ENCODE measurements around the gene CNTLN.
A peak's percentile ranks its signal among the peaks of the same experiment; 100 is the strongest.
"Not testable (repeated sequence)": the region's sequence is repeated elsewhere in the genome, so short reads cannot be mapped to it uniquely, and the experiment has no call there.

Gene CNTLN

DNA sequence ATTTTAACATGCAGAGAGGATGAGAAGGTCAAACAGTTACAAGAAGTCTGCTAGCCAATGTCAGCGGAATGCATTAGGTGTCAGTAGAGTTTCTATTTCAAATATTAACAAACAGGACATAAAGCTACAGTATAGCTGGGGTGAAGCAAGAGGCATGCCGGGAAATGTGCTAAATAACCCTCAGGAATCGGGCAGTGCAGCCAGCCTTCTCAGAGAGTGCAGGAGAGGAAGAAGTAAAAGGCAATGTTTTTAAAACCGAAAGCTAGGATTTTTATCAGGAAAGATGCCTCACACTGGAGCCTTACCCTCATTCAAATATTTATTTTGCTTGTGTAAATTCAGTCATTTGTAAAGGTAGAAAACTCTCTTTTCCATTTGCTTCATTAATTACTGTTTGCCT lies 384.9 kb downstream of the CNTLN start:
- Mint-ChIP-seq H3K9me3 (peaks cover 5% of the 10 kb centered on the region), H3K4me3 (no peak overlapping the region), H3K36me3 (ENCODE audit: low read depth) (no peaks in the 10 kb centered on the region), H3K27me3 (peaks cover 2% of the 10 kb centered on the region), H3K4me1 (no peaks in the 10 kb centered on the region), H3K27ac (no peak overlapping the region)
- ATAC-seq (no peak), DNase-seq (no peak)

DNA sequence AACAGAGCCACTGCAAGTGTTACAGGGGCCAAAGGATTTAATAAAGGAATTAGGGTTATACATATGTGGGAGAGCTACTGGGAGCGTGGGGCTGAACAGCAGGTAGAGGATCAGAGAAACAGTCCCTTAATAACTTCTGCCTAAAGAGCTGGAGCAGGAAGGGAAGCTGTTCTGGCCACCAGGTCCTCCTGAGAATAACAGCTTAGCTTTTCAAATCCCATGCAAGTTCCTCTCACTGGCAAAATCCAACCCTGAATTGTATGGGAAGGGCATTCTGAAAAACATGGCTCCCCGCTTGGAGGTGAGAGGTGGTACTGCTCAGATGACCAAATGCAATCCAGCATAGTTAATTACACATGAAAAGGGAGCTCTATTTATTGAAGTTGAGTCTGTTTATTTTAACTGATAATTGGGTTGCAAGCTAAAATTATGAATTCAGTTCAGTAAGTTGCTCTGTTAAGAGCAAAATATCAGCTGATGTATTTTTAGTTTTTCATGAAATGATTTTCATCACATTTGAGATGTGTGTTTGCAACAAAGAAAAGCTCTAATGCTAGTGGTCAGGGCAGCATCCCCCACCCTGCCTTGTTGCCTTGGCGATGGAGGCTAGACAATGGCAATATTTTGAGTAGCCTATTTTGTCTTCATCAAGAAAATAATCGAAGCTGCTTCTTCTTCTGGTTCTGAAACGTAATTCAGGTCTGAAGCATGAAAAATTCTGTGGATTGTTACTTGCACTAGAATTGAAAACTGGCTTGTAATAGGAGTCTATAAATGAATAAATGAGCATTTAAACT lies 385.6 kb downstream of the CNTLN start:
- Mint-ChIP-seq H3K27ac (no peak overlapping the region), H3K9me3 (peaks cover 5% of the 10 kb centered on the region), H3K4me1 (no peaks in the 10 kb centered on the region), H3K4me3 (no peak overlapping the region), H3K27me3 (peaks cover 2% of the 10 kb centered on the region), H3K36me3 (ENCODE audit: low read depth) (no peaks in the 10 kb centered on the region)
- no peak for DNase-seq
- ATAC-seq: no peak

DNA sequence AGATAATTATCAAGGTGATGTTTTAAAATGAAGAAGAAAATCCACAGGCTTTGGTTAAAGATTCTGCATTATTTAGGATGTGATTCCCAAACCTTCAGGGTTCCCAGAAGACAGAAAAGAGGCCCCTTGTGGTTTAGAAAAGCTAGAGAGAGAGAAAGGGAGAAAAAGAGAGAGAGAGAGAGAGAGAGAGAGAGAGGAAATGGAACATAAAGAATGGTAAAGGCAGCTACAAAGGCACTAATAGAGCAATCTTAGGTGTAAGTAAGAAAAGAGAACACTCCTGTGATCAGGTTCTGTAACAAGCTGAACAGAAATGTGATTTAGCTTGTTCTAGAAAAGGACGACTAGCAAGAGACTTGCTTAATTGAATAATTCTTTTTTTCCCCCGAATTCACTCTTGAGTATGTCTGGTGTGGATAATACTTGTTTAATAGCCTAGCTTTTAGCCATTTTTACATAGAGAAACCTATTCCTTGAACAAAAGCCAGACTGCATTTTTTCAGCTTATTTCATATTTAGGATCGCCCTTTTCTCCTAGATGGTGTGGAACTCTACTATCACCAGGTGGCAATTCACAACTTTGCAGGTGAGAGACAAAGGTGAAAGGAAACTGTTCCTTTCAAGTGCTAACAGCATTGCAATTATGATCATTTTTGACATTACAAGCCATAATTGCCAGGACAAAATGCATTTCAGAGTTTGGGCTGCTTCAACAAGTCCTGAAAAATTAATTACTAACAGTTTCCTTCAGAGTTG lies 386.4 kb downstream of the CNTLN start:
- no peak for DNase-seq
- H3K27me3 Mint-ChIP-seq: peaks cover 2% of the 10 kb centered on the region
- no peaks in the 10 kb centered on the region for H3K36me3 Mint-ChIP-seq (ENCODE audit: low read depth)
- H3K9me3 Mint-ChIP-seq: no peaks in the 10 kb centered on the region
- no peak overlapping the region for H3K4me3 Mint-ChIP-seq
- ATAC-seq: no peak
- no peak overlapping the region for H3K27ac Mint-ChIP-seq
- no peaks in the 10 kb centered on the region for H3K4me1 Mint-ChIP-seq

DNA sequence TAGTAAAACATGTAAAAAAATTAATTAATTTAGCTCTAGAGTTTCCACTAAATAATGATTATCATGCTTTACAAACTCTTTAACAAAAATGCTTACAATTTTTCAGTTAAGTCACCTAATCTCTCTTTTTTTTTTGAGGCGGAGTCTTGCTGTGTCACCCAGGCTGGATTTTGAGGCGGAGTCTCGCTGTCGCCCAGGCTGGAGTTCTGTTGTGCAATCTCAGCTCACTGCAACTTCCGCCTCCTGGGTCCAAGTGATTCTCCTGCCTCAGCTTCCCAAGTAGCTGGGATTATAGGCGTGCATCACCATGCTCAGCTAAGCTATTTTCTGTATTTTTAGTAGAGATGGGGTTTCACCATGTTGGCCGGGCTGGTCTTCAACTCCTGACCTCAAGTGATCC lies 391.9 kb downstream of the CNTLN start:
- not testable (repeated sequence) for H3K36me3 Mint-ChIP-seq (ENCODE audit: low read depth); DNase-seq; H3K9me3 Mint-ChIP-seq; H3K4me3 Mint-ChIP-seq; H3K27ac Mint-ChIP-seq; ATAC-seq; H3K27me3 Mint-ChIP-seq; H3K4me1 Mint-ChIP-seq

DNA sequence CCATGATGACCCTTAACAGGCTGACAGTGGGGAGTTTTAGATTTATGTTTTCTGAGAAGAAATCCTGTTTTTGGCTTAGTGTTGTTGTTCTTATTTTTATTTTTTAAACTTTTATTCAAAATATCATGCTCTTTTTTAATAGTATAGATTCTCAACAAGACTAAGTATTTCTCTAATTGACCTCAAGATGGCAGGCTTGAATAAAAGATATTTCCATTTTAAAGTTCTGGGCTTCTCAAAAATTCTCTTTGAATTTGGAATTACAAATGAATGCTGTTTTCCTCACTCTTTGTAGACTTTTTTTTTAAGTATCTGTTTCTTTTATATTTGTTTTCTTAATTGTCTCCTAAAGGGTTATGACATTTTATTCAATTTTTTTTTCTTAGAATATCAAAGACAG lies 394.0 kb downstream of the CNTLN start:
- H3K4me3 Mint-ChIP-seq: no peak overlapping the region
- no peaks in the 10 kb centered on the region for H3K9me3 Mint-ChIP-seq
- ATAC-seq: no peak
- H3K27ac Mint-ChIP-seq: no peak overlapping the region
- H3K27me3 Mint-ChIP-seq: no peaks in the 10 kb centered on the region
- no peak for DNase-seq
- H3K36me3 Mint-ChIP-seq (ENCODE audit: low read depth): no peaks in the 10 kb centered on the region
- no peaks in the 10 kb centered on the region for H3K4me1 Mint-ChIP-seq

DNA sequence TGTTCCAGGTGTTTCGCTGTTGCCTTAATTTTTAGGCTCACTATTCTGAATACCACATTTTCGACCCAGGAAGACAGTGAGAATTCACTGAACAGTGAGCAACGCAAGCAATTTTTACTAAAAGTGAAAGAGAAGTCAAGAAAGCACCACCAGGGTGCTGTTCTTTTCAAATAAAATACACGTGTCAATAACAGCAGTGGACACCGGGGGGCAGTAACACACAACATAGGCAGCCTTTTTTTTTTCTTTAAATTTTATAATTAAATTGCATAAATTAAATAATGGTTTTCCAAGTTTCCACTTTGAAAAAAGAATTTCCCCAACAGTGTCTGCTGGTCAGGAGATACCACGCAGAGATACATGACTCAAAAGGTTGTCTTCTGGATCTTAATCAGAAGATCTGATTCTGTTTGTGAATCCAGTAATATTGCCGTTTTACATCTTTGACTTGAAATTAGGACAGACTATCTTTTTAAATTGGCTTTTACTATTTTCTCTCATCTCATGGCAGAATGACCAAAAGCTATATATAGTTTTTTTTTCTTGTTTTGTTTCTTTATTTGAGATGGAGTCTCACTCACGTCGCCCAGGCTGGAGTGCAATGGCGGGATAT lies 396.9 kb downstream of the CNTLN start:
- no peaks in the 10 kb centered on the region for H3K4me1 Mint-ChIP-seq
- DNase-seq (peak; percentile 22), ATAC-seq (no peak)
- no peaks in the 10 kb centered on the region for H3K36me3 Mint-ChIP-seq (ENCODE audit: low read depth)
- no peak overlapping the region for H3K27ac Mint-ChIP-seq
- H3K27me3 Mint-ChIP-seq: no peaks in the 10 kb centered on the region
- no peak overlapping the region for H3K4me3 Mint-ChIP-seq
- H3K9me3 Mint-ChIP-seq: no peaks in the 10 kb centered on the region

DNA sequence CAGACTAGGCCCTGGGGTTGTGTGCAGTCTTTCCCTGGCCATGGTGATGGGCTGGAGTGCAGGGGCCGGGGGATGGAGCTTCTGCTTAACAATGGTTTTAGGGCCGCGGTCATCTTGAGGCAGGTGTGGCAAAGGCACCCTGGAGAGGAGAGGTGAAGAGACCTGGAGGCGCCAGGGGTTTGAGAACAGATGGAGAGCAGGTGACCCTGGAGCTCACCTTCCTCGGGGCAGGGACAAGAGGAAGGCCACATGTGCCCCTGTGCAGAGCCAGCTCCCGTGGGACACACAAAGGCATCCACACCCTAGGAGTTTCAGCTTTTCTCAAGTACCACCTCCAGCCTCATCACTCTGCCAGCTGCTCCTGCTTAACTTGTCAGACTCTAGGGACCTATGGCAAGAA lies 397.6 kb downstream of the CNTLN start:
- DNase-seq: no peak
- Mint-ChIP-seq H3K4me1 (no peaks in the 10 kb centered on the region), H3K27me3 (no peaks in the 10 kb centered on the region), H3K27ac (no peak overlapping the region), H3K36me3 (ENCODE audit: low read depth) (no peaks in the 10 kb centered on the region), H3K9me3 (no peaks in the 10 kb centered on the region), H3K4me3 (no peak overlapping the region)
- no peak for ATAC-seq

DNA sequence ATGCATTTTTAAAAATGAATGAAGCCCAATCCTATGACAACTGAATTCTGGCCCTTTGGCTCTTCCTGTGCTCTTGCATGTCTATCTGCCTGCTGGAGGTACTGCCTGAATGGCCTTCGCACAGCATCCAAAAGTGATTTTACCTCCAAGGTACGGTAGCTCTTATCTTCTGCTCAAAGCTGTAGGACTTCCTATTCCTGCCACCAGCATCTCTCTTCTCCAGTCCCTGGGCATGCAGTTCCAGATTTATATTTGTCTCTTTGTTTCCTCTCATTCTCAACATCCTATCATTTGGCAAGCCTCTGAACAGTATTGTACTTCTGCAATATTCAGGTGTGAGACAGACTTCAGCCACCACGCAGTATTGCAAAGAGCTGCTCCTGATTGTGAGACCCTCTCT lies 400.3 kb downstream of the CNTLN start:
- Mint-ChIP-seq H3K27me3 (no peaks in the 10 kb centered on the region), H3K4me3 (no peak overlapping the region), H3K4me1 (no peaks in the 10 kb centered on the region), H3K9me3 (no peaks in the 10 kb centered on the region), H3K27ac (no peak overlapping the region), H3K36me3 (ENCODE audit: low read depth) (no peaks in the 10 kb centered on the region)
- DNase-seq (no peak), ATAC-seq (no peak)

DNA sequence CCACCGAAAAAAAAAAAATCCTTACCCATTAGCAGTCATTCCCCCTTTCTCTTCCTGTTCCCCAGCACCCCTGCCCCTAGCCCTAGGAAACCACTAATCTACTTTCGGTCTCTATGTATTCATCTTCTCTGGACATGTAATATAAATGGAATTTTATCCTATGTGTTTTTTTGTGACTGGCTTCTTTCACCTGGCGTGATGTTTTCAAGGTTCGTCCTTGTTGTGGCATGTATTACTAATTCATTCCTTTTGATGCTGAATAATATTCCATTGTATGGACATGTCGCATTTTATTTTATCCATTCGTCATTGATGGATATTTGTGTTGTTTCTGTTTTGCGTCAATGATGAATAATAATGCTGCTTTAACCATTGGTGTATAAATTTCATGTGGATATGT lies 401.2 kb downstream of the CNTLN start:
- Mint-ChIP-seq H3K4me3 (no peak overlapping the region), H3K4me1 (no peaks in the 10 kb centered on the region), H3K9me3 (no peaks in the 10 kb centered on the region), H3K36me3 (ENCODE audit: low read depth) (no peaks in the 10 kb centered on the region), H3K27me3 (no peaks in the 10 kb centered on the region), H3K27ac (no peak overlapping the region)
- no peak for DNase-seq
- ATAC-seq: no peak

DNA sequence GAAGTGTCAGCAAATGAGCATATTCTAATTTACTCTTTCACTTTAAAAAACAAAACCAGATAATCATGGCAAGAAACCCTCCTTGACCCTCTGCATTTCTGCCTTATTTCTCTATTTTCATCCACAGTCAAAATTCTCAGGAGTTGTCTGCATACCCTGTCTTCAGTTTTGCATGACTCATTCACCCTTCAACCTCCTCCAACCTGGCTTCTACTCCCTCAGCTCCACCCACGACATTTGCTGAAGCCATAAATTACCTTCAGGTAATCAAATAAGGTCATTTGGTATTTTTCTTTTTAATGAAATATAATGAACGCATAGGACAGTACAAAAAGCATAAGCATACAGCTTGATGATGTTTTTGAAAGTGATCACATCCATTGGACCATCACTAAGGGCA lies 416.2 kb downstream of the CNTLN start:
- H3K4me3 Mint-ChIP-seq: no peak overlapping the region

More for the DNA sequence above, 416.2 kb downstream of the CNTLN start:
- Mint-ChIP-seq H3K27ac (no peak overlapping the region), H3K9me3 (peaks cover 14% of the 10 kb centered on the region), H3K4me1 (no peaks in the 10 kb centered on the region), H3K36me3 (ENCODE audit: low read depth) (no peaks in the 10 kb centered on the region), H3K27me3 (no peaks in the 10 kb centered on the region)
- no peak for ATAC-seq
- DNase-seq: no peak

Data from activated naive CD8-positive, alpha-beta T cell treated with anti-CD3 and anti-CD28 coated beads, Interleukin-2, amount 50 U/mL, for 24 hours (primary cell).